Ovary (tissue), 9 donors: ENCODE measurements around the gene SNX18. TPM values are rescaled to one million over a fixed set of nuclear protein-coding genes. Genes with fewer than 3 reads are reported as not detected.

Source experiments
- polyA plus RNA-seq, 2 donors: library from polyadenylated mRNA; stranded (reverse); fragments of 200-250 nt in 1 of 2; fragments of 350-450 nt in 1 of 2; fragmentation: Illumina TruSeq in 1 of 2; extraction: RNeasy Lipid Tissue Mini Kit (QIAGEN cat#74804) in 1 of 2; gene quantifications; one replicate each; pipeline ENCODE4 v1.2.3, GENCODE V29; 2013 to 2014
- total RNA-seq, 7 donors: library from RNA; depleted of rRNA in 2 of 7; stranded (reverse); fragments of >200 nt in 2 of 7; fragmentation: NEBNext Ultra II Directional in 3 of 7; extraction: Animal tissue kit (Norgen Biotek cat#: 25700) in 3 of 7; gene quantifications; one replicate each; pipeline versions ENCODE4 v1.1.0 to v1.2.4, GENCODE V29; 2016 to 2023
- donor health status: DM: no; HTN: no; CAD: no; lungs with moderate emphysema.
- donor health status: DM: no; HTN: no; CAD: no.
- donor health status: Bipolar disorder and iron deficiency.
- donor health status: DM: yes; HTN: yes; CAD: no.
- donor health status: DM: no; HTN: no; CAD: no.
- donor health status: DM: yes; HTN: yes; CAD: no.

Gene SNX18
- total and polyA plus RNA-seq, 9 donors = 29.6 to 62.4 (median 45.0) TPM

Other genes with a start within 250 kb of the SNX18 start
- 10 to 100 TPM; 14.9 to 30.8 (median 19.0) TPM for gene ARL15, start 207.2 kb upstream of the SNX18 start, total RNA-seq
- 10 to 100 TPM; 20.2 to 34.0 TPM for gene ARL15, start 207.2 kb upstream of the SNX18 start, polyA plus RNA-seq
- gene HSPB3, start 62.1 kb upstream of the SNX18 start, total RNA-seq = 1 to 10 TPM in 4 of 7 donors, under 1 TPM in 1, not detected in 2; 0.58 to 3.7 (median 1.2) TPM
- 1 to 10 TPM; 2.1 to 3.8 TPM for gene HSPB3, start 62.1 kb upstream of the SNX18 start, polyA plus RNA-seq